HG03139 (cell line): ENCODE results near the gene GALK1.
"Not testable (repeated sequence)": the region's sequence is repeated elsewhere in the genome, so short reads cannot be mapped to it uniquely, and the experiment has no call there.

Experiments
- ATAC-seq: cut with Tn5 transposase; IDR thresholded peaks from one replicate; pipeline ENCODE4 v1.9.1; 2021; ENCODE audit not compliant: unreplicated experiment

GALK1 gene

DNA sequence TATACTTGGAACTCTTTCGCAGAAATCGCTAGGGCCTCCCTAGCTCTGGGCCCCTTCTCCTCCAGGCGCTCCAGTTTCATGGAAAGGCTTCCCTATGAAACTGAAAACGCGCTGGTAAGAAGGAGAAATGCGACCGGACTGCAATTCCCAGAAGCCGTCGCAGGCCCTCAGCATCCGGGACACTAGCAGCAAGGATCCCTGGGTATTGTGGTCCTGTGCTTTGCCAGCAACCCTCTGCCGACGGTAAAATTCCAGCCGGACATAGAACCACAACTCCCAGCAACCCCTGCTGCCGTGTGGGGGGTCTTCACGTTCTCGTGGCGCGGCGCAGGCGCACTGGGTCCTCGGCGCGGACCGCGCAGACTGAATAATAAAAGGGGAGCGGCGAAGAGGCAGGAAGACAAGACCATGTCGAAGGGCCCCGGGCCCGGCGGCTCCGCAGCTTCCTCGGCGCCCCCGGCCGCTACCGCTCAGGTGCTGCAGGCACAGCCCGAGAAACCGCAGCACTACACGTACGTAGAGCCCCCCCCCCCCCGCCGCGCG, 19.6 kb upstream of the GALK1 start, which contains the start of gene UNK:
UNK (plus strand) TSS at position 334 of the 543 bp plus-strand sequence; CDS start at position 409, 75 bp downstream.
- ATAC-seq: peak; percentile 48

- ATAC-seq: no peak
These were observed 18.9 kb upstream of the GALK1 start for GRCh38 chr17:75783803-75784472.

- ATAC-seq: no peak
These were observed 18.2 kb upstream of the GALK1 start for GRCh38 chr17:75783069-75783783.

GRCh38 chr17:75779987-75780889, 15.2 kb upstream of the GALK1 start:
- ATAC-seq: no peak

GRCh38 chr17:75779250-75779986, 14.4 kb upstream of the GALK1 start:
- ATAC-seq: peak; percentile 57

- ATAC-seq: no peak
These were observed 13.9 kb upstream of the GALK1 start for GRCh38 chr17:75778861-75779249.

DNA sequence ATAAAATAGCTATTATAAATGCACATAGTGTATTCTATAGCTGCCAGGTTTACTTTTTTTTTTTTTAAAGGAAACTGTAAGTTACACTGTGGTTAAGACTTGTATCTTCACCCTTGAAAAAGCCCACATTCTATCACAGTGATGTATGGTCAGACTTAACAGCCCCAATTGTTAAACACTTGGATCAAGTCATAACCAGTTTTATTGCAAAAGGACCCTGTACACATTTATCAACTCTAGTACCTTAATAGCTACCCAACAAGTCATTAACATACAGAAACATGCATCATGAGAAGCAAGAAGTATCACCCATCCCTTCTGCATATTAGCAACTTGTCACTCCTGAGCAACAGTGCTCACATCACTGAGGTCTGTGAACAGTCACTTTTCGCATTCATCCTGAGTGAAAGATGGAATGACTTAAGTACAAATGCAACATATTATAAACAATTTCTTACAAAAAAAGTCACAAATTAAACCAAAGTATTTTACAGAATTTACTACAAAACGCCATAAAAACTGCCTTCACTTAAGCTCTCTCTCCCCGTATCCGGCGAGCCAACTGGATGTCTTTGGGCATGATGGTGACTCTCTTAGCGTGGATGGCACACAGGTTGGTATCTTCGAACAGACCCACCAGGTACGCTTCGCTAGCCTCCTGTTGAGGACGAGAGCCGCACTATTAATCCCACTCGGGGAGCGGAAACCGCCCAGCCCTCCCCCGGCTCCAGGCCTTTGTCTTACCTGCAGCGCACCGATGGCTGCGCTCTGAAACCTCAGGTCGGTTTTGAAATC, 13.3 kb upstream of the GALK1 start:
- not testable (repeated sequence) for ATAC-seq

DNA sequence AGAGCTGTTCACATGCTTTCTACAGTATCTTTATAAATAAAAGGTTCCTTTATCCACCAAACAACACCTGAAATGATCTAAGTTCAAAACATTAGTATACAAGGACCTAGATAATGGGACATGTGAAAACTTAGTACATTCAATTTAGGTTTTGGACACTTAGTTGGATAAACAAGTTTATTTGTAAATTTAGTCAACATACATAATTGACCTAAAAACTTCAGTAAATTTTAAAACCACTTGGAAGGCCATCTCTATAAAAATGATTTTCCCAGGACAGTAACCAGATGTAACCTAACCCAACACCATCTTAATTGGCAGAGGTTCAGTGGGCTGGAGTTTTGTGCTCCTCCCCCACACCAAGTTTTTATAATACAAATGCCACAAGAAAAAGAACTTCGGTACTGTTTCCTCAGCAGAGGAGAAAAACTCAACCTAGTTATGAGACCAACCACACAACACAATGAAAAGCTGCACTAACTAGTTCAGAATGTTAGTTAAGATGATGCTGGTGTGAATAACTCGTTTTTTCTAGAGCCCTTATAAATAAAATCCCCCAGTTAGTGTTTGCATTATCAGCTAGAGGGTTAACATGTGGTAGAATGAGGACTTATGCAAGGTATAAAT, 12.4 kb upstream of the GALK1 start:
- no peak for ATAC-seq

- no peak for ATAC-seq
These were observed 11.6 kb upstream of the GALK1 start for GRCh38 chr17:75776386-75777295.

- no peak for ATAC-seq
These were observed 10.1 kb upstream of the GALK1 start for GRCh38 chr17:75774991-75775668.

DNA sequence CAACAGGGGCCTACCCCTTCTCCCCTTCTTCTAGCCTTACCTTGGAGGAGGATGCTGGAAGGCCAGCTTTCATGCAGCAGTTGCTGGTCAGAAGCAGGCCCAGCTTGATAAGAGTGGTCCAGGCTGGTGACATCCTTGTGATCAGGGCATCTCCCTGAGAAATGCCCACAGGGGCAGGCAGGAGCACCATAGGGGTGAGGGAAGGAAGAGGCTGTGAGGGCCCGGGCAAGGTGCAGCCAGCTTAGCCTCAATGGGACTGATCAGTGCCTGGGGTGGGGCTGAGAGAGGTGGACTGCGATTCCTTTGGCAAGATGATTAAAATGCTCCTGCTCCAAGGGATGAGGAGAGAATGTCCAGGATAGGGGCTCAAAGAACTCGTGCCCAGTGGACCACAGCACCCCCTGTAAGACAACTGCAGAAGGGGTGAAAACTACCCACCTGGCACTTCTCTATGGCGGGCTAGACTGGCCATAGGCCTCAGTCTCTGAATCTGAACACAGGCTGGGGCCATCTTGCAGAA, 9.5 kb upstream of the GALK1 start:
- ATAC-seq: no peak

DNA sequence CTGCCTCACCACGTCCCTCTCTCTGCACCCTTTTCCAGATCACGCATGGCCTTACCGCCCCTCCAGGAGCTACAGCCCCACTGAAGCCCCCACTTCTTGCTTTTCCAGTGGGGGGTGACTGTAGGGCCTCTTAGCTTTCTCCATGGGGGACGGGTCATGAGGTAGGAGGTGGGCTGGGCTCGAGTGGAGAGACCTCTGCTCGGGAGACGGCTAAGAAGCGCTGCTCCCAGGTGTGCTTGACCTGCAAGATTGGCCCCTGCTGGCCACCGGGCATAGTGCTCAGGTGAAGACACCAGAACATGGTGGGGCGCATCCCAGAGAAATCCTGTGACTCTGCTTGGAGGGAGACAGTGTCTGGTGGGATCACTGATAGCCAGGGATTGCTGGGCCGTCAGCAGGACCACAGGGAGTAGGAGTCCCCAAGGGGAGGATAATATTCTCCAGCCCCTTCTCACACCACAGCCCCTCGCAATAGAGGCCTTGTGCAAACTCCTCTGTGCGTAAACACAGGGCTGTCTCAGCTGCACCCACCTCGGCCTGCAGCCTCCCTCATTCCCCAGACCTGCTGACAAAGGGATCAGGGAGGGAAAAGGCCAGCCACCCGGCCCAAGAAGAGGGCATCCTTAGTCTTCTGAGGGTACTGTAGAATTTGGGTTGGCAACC, 8.9 kb upstream of the GALK1 start:
- ATAC-seq: no peak

- ATAC-seq: no peak
These were observed 8.3 kb upstream of the GALK1 start for GRCh38 chr17:75773121-75773807.

- ATAC-seq: no peak
These were observed 6.6 kb upstream of the GALK1 start for GRCh38 chr17:75771334-75772281.

DNA sequence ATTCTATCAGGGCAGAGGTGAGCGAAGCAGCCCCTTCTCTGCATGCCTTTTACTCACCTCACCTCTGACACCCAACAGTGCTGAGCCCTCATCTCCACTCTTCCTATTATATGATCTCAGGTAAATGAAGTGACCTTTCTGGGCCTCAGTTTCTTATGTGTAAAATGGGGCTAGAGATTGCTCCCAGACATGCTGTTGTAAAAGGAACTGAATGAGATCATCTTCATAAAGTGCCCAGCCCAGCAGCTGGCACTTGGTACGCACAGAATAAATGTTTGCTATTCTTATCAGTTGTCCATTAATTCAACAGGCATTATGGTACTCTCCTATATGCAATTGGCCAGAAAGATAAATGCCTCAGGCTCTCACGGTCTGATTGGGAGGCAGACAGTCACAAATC, 4.5 kb upstream of the GALK1 start:
- no peak for ATAC-seq
